T-helper 1 cell (primary cell): Measurements from ENCODE around the gene FRMD5.
"Not testable (repeated sequence)": the region's sequence is repeated elsewhere in the genome, so short reads cannot be mapped to it uniquely, and the experiment has no call there.

Experiments
- DNase-seq, 5 donors: peaks; one replicate each; pipeline ENCODE4 v3.0.0-alpha.2; 2012 to 2020
- total RNA-seq, 4 donors: gene quantifications; one replicate each; lab custom pipeline; 2026; lab: John Stamatoyannopoulos, UW

The FRMD5 gene
- total RNA-seq, result 0 to 0.46 (median 0.08) reads per million in 4 donors

GRCh38 chr15:44195151-44195740, at the start of gene FRMD5:
Gene FRMD5 (minus strand): TSS chr15:44195271.
- peak; percentile 59 to 90 (median 77) for DNase-seq

- DNase-seq, result no peak
Measured at GRCh38 chr15:44243829-44244228, 48.8 kb upstream of the FRMD5 start.

- DNase-seq, result no peak
Measured at GRCh38 chr15:44243141-44243540, 48.1 kb upstream of the FRMD5 start.

GRCh38 chr15:44231842-44232241, 36.8 kb upstream of the FRMD5 start:
- DNase-seq, result no peak

- DNase-seq, result not testable (repeated sequence)
Measured at GRCh38 chr15:44229301-44229700, 34.2 kb upstream of the FRMD5 start.

- DNase-seq, result no peak
Measured at GRCh38 chr15:44227584-44227983, 32.5 kb upstream of the FRMD5 start.

GRCh38 chr15:44227001-44227400, 31.9 kb upstream of the FRMD5 start:
- DNase-seq, result not testable (repeated sequence)

GRCh38 chr15:44222478-44222877, 27.4 kb upstream of the FRMD5 start:
- DNase-seq, result no peak

- no peak for DNase-seq
Measured at GRCh38 chr15:44219073-44219472, 24.0 kb upstream of the FRMD5 start.

- no peak for DNase-seq
Measured at GRCh38 chr15:44216958-44217357, 21.9 kb upstream of the FRMD5 start.

- no peak for DNase-seq
Measured at GRCh38 chr15:44215594-44215993, 20.5 kb upstream of the FRMD5 start.

- DNase-seq, result no peak
Measured at GRCh38 chr15:44208956-44209355, 13.9 kb upstream of the FRMD5 start.

- DNase-seq, result no peak
Measured at GRCh38 chr15:44207643-44208042, 12.6 kb upstream of the FRMD5 start.

GRCh38 chr15:44199393-44199792, 4.3 kb upstream of the FRMD5 start:
- no peak for DNase-seq

- peak in 4 of 5 donors; percentile 11 to 23 (median 16) for DNase-seq
Measured at GRCh38 chr15:44194323-44195150, 534 bp downstream of the FRMD5 start.

- DNase-seq, result no peak
Measured at GRCh38 chr15:44193651-44194322, 1.3 kb downstream of the FRMD5 start.

GRCh38 chr15:44188795-44189194, 6.3 kb downstream of the FRMD5 start:
- DNase-seq, result no peak

- no peak for DNase-seq
Measured at GRCh38 chr15:44186705-44187104, 8.4 kb downstream of the FRMD5 start.

- no peak for DNase-seq
Measured at GRCh38 chr15:44183363-44183762, 11.7 kb downstream of the FRMD5 start.

- DNase-seq, result no peak
Measured at GRCh38 chr15:44181410-44181809, 13.7 kb downstream of the FRMD5 start.

- no peak for DNase-seq
Measured at GRCh38 chr15:44177139-44177538, 17.9 kb downstream of the FRMD5 start.

GRCh38 chr15:44173813-44174212, 21.3 kb downstream of the FRMD5 start:
- DNase-seq, result no peak

- DNase-seq, result no peak
Measured at GRCh38 chr15:44163370-44163769, 31.7 kb downstream of the FRMD5 start.

- no peak for DNase-seq
Measured at GRCh38 chr15:44160796-44161195, 34.3 kb downstream of the FRMD5 start.
